ENCODE results near the gene NSUN6. TPM values are rescaled to one million over a fixed set of nuclear protein-coding genes. Genes with fewer than 3 reads are reported as not detected.

The NSUN6 gene
- total RNA-seq, 2 experiments from 2014 or later: 20.7 to 21.3 TPM

DNA sequence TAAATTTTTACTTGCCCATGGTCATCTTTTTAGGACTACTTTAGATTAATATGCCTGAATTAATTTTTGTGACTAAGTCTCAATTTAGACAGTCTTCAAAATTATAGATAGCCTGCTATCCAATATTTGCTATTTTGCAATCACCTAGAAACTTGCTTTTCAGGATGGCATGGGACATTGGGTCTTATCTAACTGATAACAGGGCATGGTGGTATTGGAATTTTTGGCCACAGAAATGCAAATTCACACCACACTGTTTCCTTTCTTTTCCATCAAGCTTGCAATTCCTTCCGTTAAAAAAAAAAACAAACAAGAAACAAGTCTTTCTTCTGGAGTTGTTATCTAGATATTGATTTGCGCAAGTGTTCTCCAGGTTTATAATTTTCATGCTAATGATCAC is 16.6 kb upstream of the NSUN6 start:
- Mint-ChIP-seq H3K27me3 (no peaks in the 10 kb centered on the region), H3K36me3 (ENCODE audit: low read depth) (peaks cover 27% of the 10 kb centered on the region), H3K27ac (no peak overlapping the region), H3K4me1 (ENCODE audit: low read depth) (peaks cover 31% of the 10 kb centered on the region), H3K9me3 (no peaks in the 10 kb centered on the region), H3K4me3 (no peak overlapping the region)
- ATAC-seq (no peak), DNase-seq (no peak)
- ChIA-PET POLR2A (interaction anchor here (0.7 kb wide), 1 partner anchor 17 kb away, joined by 3 read pairs; the partner anchor contains the start of gene NSUN6), CTCF (interaction anchor here (1.5 kb wide), 1 partner anchor 19 kb away, joined by 3 read pairs; no protein-coding TSS in a partner anchor)
- TF ChIP-seq, protein P1, sequence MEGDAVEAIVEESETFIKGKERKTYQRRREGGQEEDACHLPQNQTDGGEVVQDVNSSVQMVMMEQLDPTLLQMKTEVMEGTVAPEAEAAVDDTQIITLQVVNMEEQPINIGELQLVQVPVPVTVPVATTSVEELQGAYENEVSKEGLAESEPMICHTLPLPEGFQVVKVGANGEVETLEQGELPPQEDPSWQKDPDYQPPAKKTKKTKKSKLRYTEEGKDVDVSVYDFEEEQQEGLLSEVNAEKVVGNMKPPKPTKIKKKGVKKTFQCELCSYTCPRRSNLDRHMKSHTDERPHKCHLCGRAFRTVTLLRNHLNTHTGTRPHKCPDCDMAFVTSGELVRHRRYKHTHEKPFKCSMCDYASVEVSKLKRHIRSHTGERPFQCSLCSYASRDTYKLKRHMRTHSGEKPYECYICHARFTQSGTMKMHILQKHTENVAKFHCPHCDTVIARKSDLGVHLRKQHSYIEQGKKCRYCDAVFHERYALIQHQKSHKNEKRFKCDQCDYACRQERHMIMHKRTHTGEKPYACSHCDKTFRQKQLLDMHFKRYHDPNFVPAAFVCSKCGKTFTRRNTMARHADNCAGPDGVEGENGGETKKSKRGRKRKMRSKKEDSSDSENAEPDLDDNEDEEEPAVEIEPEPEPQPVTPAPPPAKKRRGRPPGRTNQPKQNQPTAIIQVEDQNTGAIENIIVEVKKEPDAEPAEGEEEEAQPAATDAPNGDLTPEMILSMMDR (IDR thresholded peaks at IDR 0.05): no peak
- intact Hi-C loops (cut with micrococcal nuclease): no loop called here

DNA sequence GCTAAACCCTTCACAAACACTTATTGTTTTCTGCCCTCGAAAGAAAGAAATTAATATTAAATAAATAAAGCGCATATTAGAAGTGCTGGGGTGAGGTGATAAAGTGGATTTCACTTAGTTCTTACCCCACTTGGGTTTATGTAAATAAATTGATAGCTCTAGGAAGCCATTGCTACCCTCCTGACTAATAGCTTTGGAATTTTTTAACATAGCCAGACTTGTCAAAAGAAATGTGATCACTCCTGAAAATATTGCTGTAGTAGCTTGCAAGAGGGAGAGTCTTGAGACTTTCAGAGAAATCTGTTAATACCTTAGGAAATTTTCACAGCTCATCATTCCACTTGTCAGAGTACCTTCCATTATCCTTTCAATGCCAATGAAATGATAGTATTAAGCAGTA is 15.4 kb upstream of the NSUN6 start:
- Mint-ChIP-seq H3K4me3 (no peak overlapping the region), H3K4me1 (ENCODE audit: low read depth) (peaks cover 37% of the 10 kb centered on the region), H3K36me3 (ENCODE audit: low read depth) (peaks cover 29% of the 10 kb centered on the region), H3K9me3 (no peaks in the 10 kb centered on the region), H3K27ac (no peak overlapping the region), H3K27me3 (no peaks in the 10 kb centered on the region)
- DNase-seq (no peak), ATAC-seq (no peak)
- POLR2A ChIA-PET: interaction anchor here (0.9 kb wide), 1 partner anchor 9 kb away, joined by 6 read pairs; no protein-coding TSS in a partner anchor
- CTCF ChIA-PET: interaction anchor here (1.5 to 2.6 kb wide), 2 partner anchors 12 to 18 kb away, joined by 3 to 6 read pairs; no protein-coding TSS in a partner anchor
- intact Hi-C loops (cut with micrococcal nuclease): no loop called here
- TF ChIP-seq, protein P1 (IDR thresholded peaks at IDR 0.05): no peak

DNA sequence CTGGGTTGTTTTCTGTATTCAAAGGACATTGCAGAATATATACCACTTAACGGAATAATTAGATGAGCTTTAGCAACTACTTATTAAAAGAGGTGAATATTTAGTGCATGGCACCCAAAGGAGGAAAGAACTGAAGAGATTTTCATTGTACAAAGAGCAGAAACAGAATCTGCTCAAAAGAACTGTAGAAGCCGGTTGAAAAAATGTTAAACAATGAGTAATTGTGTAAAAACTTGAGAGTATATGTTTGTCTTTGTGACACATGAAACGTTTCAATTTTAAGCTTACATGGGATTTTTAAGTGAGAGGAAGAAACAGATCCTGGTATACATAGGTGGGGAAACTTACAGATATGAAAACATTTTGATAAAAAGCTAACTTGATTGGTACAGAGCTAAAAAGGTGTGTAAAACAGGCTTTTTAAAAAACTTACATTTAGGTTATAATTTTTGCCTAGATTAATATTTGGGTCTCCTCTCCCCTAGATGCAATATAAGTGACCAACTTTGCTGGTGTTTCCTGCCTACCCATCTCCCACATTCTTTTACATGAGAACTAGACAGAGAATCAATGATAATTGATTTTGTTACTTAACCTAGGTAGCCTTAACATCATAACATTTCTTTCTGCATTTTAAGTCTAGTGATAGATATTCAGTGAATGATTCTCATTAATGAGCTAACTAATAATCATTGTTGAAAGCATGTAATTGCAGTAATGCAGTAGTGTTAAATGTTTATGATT is 14.6 kb upstream of the NSUN6 start:
- intact Hi-C loops (cut with micrococcal nuclease): no loop called here
- CTCF ChIA-PET: interaction anchor here (2.6 kb wide), 1 partner anchor 13 kb away, joined by 6 read pairs; no protein-coding TSS in a partner anchor
- POLR2A ChIA-PET: interaction anchor here (0.7 kb wide), 1 partner anchor 8 kb away, joined by 3 read pairs; no protein-coding TSS in a partner anchor
- no peak overlapping the region for H3K27ac Mint-ChIP-seq
- H3K9me3 Mint-ChIP-seq: no peaks in the 10 kb centered on the region
- H3K4me3 Mint-ChIP-seq: no peak overlapping the region
- peaks cover 33% of the 10 kb centered on the region for H3K36me3 Mint-ChIP-seq (ENCODE audit: low read depth)
- no peaks in the 10 kb centered on the region for H3K27me3 Mint-ChIP-seq
- DNase-seq (no peak), ATAC-seq (no peak)
- peaks cover 45% of the 10 kb centered on the region for H3K4me1 Mint-ChIP-seq (ENCODE audit: low read depth)
- TF ChIP-seq, protein P1 (IDR thresholded peaks at IDR 0.05): no peak

DNA sequence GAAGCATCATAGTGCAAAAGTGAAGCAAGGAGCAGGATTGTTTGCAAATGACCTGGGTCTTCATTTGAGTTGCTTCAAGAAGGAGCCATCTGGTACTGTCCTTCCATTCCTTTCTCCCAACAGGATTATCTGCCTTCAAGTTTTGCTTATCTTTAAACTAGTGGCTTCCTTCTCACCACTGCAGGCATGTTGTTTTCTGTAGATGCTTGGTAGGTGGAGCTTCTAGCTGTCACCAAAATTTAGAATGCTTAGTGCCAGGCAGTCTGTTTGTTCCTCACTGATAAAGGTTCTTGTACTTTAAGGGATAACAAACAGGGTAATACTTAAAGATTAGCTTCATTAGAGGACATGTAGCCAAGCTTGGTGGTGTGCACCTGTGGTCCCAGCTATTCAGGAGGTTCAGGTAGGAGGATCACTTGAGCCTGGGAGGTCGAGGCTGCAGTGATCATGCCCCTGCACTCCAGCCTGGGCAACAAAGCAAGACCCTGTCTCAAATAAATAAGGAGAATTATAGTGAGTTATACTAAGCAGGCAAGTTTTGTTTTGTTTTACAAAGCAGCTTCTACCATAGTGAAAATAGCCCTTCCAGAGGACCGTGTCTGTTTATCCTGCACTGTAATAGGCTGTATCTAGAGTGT is 13.6 kb upstream of the NSUN6 start:
- no peak for ATAC-seq
- Mint-ChIP-seq H3K9me3 (no peaks in the 10 kb centered on the region), H3K4me1 (ENCODE audit: low read depth) (peaks cover 43% of the 10 kb centered on the region), H3K27me3 (no peaks in the 10 kb centered on the region), H3K36me3 (ENCODE audit: low read depth) (peaks cover 31% of the 10 kb centered on the region), H3K27ac (no peak overlapping the region), H3K4me3 (no peak overlapping the region)
- CTCF ChIA-PET: interaction anchor here (2.6 kb wide), 1 partner anchor 14 kb away, joined by 6 read pairs; no protein-coding TSS in a partner anchor
- no peak for DNase-seq
- POLR2A ChIA-PET: interaction anchor here (0.7 kb wide), 1 partner anchor 31 kb away, joined by 3 read pairs; no protein-coding TSS in a partner anchor
- TF ChIP-seq, protein P1 (IDR thresholded peaks at IDR 0.05): no peak
- intact Hi-C loops (cut with micrococcal nuclease): no loop called here

Measured in activated CD8-positive, alpha-beta T cell treated with anti-CD3 and anti-CD28 coated beads for 36 hours (primary cell).